HCT116 (cell line): Measurements from ENCODE around the gene SUZ12.

Source experiments
- CBX3 ChIP-seq: IDR thresholded peaks from 2 replicates; pipeline ENCODE4 v1.6.1; 2012; ENCODE audit warnings: low read depth
- CTCF ChIP-seq, 3 experiments: fragments of 200-600 bp in 1 of 3; sonication (generic) in 1 of 3; IDR thresholded peaks in 2 of 3; conservative IDR thresholded peaks in 1 of 3; 2 replicates each; pipeline ENCODE4 v1.5.1; 2012 to 2017; ENCODE audit warnings: low read depth in 2 of 3, low read length in 2 of 3, antibody characterized with exemption in 1 of 3, borderline replicate concordance in 1 of 3, control low read depth in 1 of 3, mild to moderate bottlenecking in 1 of 3, mixed read lengths in 1 of 3, mixed run types in 1 of 3, moderate library complexity in 1 of 3; ENCODE audit not compliant: insufficient read depth in 1 of 3
- ELF1 ChIP-seq: IDR thresholded peaks from 2 replicates; pipeline ENCODE4 v1.6.1; 2012; ENCODE audit warnings: low read depth, borderline replicate concordance
- EZH2 ChIP-seq: fragments of 200-600 bp; sonication (generic); IDR thresholded peaks from 2 replicates; pipeline ENCODE4 v1.6.1; 2017; ENCODE audit warnings: antibody characterized with exemption, mixed run types
- JUND ChIP-seq: IDR thresholded peaks from 2 replicates; pipeline ENCODE4 v1.6.1; 2012
- POLR2A ChIP-seq: IDR thresholded peaks from 2 replicates; pipeline ENCODE4 v1.7.0; 2011; ENCODE audit warnings: borderline replicate concordance; ENCODE audit not compliant: insufficient read depth, insufficient read length; ENCODE audit errors: extremely low read depth
- POLR2AphosphoS5 ChIP-seq: IDR thresholded peaks from 2 replicates; pipeline ENCODE4 v1.6.1; 2011; ENCODE audit warnings: mild to moderate bottlenecking, low read depth, low read length, moderate library complexity
- RAD21 ChIP-seq: IDR thresholded peaks from 2 replicates; pipeline ENCODE4 v1.6.1; 2012; ENCODE audit warnings: low read depth, mild to moderate bottlenecking
- REST ChIP-seq: IDR thresholded peaks from 2 replicates; pipeline ENCODE4 v1.6.1; 2012; ENCODE audit warnings: low read depth
- SIN3A ChIP-seq: IDR thresholded peaks from 2 replicates; pipeline ENCODE4 v1.6.1; 2012; ENCODE audit warnings: low read depth
- TCF7L2 ChIP-seq: IDR thresholded peaks from 2 replicates; pipeline ENCODE4 v1.7.0; 2011; ENCODE audit warnings: borderline replicate concordance, inconsistent platforms; ENCODE audit not compliant: insufficient read depth, insufficient read length; ENCODE audit errors: extremely low read depth
- YY1 ChIP-seq: IDR thresholded peaks from 2 replicates; pipeline ENCODE4 v1.6.1; 2011; ENCODE audit warnings: low read length, low read depth, moderate library complexity, mild to moderate bottlenecking; ENCODE audit not compliant: insufficient replicate concordance; ENCODE audit errors: extremely low read depth
- ZNF274 ChIP-seq: fragments of 200-500 bp; sonication (Bioruptor generic); IDR thresholded peaks from 2 replicates; pipeline ENCODE4 v1.6.1; 2014; ENCODE audit warnings: mild to moderate bottlenecking, low read depth, low read length, inconsistent platforms

DNA sequence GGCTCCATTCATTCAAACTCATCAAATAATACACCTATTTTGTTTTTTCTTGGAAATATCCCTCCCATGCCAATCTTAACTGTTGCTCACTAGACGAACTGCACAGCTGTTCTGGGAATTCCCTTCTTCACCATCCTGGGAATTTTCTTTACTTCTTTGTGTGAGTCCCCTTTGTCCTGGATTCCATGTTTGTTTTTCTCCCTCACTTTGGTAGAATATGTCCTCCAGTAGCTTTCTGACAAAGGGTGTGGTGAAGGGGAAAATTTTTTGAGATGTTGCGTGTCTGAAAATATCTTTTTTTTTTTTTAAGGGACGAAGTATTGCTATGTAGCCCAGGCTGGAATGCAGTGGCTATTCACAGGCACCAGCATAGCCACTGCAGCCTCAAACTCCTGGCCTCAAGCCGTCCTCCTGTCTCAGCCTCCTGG lies 18.1 kb upstream of the SUZ12 start:
- TF ChIP-seq CBX3, result no peak
- TF ChIP-seq POLR2AphosphoS5, result no peak
- no peak for TF ChIP-seq YY1
- no peak for TF ChIP-seq POLR2A
- TF ChIP-seq SIN3A, result no peak
- TF ChIP-seq RAD21, result no peak
- TF ChIP-seq EZH2, result no peak
- TF ChIP-seq CTCF (IDR thresholded peaks at IDR 0.05 in 2 of 3, conservative IDR thresholded peaks at IDR 0.05 in 1 of 3; ENCODE audit: borderline replicate concordance in 1 of 3, insufficient read depth in 1 of 3, low read depth in 2 of 3, low read length in 2 of 3), result no peak
- TF ChIP-seq JUND, result no peak
- TF ChIP-seq ZNF274, result no peak
- no peak for TF ChIP-seq ELF1
- TF ChIP-seq TCF7L2, result no peak
- TF ChIP-seq REST, result no peak
